Mammary epithelial cell (primary cell): Measurements from ENCODE around the gene KDM5C.

ENCODE experiments used
- EZH2 ChIP-seq: IDR thresholded peaks from 2 replicates; pipeline ENCODE4 v1.6.1; 2012; ENCODE audit warnings: low read length, inconsistent platforms, borderline replicate concordance
- TF ChIP-seq, protein P1 (sequence below), 2 donors: IDR thresholded peaks in 1 of 2; conservative IDR thresholded peaks in 1 of 2; 2 replicates each; pipeline ENCODE4 v1.5.1; 2011 to 2012; ENCODE audit warnings: inconsistent platforms in 2 of 2, low read length in 2 of 2, mild to moderate bottlenecking in 2 of 2, control low read depth in 1 of 2, low read depth in 1 of 2; ENCODE audit not compliant: insufficient read depth in 1 of 2; ENCODE audit errors: extremely low read depth in 1 of 2

DNA sequence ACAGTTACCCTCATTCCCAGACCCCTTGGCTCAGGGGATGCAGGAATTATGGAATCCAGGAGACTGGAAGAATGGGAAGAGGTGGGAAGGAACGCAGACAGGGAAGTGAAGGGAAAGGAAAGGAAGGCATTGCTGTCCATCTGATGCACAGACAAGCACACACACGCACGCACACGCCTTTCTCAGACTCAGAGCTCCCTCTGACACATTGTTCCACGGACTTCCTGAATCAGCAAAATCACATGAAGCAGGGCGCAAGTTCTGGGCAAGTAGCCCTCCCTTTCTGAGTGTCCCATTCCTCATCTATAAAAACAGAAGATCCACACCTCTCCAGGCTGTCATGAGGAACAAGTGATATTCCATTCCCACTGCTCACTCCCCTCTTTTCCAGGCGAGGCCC lies 43.2 kb upstream of the KDM5C start:
- TF ChIP-seq, protein P1, sequence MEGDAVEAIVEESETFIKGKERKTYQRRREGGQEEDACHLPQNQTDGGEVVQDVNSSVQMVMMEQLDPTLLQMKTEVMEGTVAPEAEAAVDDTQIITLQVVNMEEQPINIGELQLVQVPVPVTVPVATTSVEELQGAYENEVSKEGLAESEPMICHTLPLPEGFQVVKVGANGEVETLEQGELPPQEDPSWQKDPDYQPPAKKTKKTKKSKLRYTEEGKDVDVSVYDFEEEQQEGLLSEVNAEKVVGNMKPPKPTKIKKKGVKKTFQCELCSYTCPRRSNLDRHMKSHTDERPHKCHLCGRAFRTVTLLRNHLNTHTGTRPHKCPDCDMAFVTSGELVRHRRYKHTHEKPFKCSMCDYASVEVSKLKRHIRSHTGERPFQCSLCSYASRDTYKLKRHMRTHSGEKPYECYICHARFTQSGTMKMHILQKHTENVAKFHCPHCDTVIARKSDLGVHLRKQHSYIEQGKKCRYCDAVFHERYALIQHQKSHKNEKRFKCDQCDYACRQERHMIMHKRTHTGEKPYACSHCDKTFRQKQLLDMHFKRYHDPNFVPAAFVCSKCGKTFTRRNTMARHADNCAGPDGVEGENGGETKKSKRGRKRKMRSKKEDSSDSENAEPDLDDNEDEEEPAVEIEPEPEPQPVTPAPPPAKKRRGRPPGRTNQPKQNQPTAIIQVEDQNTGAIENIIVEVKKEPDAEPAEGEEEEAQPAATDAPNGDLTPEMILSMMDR (conservative IDR thresholded peaks at IDR 0.05 in 1 of 2, IDR thresholded peaks at IDR 0.05 in 1 of 2; ENCODE audit: extremely low read depth in 1 of 2, insufficient read depth in 1 of 2, low read depth in 1 of 2, low read length in 2 of 2), result no peak
- TF ChIP-seq EZH2, result no peak
